Measurements from ENCODE around the gene TAF1B.

GRCh38 chr2:9867881-9868280 is 24.6 kb downstream of the TAF1B start:
- TF ChIP-seq, protein P1, sequence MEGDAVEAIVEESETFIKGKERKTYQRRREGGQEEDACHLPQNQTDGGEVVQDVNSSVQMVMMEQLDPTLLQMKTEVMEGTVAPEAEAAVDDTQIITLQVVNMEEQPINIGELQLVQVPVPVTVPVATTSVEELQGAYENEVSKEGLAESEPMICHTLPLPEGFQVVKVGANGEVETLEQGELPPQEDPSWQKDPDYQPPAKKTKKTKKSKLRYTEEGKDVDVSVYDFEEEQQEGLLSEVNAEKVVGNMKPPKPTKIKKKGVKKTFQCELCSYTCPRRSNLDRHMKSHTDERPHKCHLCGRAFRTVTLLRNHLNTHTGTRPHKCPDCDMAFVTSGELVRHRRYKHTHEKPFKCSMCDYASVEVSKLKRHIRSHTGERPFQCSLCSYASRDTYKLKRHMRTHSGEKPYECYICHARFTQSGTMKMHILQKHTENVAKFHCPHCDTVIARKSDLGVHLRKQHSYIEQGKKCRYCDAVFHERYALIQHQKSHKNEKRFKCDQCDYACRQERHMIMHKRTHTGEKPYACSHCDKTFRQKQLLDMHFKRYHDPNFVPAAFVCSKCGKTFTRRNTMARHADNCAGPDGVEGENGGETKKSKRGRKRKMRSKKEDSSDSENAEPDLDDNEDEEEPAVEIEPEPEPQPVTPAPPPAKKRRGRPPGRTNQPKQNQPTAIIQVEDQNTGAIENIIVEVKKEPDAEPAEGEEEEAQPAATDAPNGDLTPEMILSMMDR (IDR thresholded peaks at IDR 0.05; ENCODE audit: extremely low read depth in 1 of 2, insufficient read depth in 1 of 2, low read depth in 1 of 2, low read length in 2 of 2): no peak
- TF ChIP-seq MAX (IDR thresholded peaks at IDR 0.05; ENCODE audit: insufficient read depth, insufficient read length): no peak
- TF ChIP-seq POLR2AphosphoS5 (IDR thresholded peaks at IDR 0.05; ENCODE audit: insufficient read depth, low read depth, low read length): no peak
- TF ChIP-seq JUN (IDR thresholded peaks at IDR 0.05; ENCODE audit: borderline replicate concordance, insufficient read depth, insufficient read length, low read depth): no peak
- TF ChIP-seq MYC (IDR thresholded peaks at IDR 0.05; ENCODE audit: low read depth, low read length): no peak
- TF ChIP-seq EZH2 (IDR thresholded peaks at IDR 0.05; ENCODE audit: borderline replicate concordance, low read depth, low read length, severe bottlenecking): no peak
- TF ChIP-seq POLR2A (IDR thresholded peaks at IDR 0.05; ENCODE audit: low read depth, low read length): no peak

Measured in endothelial cell of umbilical vein (primary cell).